ENCODE results near the gene ALDH1B1.

DNA sequence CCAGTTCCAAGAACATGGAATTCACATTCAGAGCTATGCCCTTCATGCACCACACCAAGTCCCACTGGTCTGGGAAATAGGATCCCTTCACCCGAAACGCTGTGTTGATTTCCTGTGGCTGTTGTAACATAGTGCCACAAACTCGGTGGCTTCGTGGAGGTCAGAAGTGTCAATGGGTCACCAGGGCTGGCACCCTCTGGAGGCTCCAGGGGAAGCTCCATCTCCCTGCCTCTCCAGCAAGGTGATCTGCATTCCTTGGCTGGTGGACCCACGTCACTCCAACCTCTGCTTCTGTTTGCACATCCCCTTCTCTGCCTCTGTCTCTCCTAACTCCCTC is 28.9 kb upstream of the ALDH1B1 start:
- TF ChIP-seq, protein P1, sequence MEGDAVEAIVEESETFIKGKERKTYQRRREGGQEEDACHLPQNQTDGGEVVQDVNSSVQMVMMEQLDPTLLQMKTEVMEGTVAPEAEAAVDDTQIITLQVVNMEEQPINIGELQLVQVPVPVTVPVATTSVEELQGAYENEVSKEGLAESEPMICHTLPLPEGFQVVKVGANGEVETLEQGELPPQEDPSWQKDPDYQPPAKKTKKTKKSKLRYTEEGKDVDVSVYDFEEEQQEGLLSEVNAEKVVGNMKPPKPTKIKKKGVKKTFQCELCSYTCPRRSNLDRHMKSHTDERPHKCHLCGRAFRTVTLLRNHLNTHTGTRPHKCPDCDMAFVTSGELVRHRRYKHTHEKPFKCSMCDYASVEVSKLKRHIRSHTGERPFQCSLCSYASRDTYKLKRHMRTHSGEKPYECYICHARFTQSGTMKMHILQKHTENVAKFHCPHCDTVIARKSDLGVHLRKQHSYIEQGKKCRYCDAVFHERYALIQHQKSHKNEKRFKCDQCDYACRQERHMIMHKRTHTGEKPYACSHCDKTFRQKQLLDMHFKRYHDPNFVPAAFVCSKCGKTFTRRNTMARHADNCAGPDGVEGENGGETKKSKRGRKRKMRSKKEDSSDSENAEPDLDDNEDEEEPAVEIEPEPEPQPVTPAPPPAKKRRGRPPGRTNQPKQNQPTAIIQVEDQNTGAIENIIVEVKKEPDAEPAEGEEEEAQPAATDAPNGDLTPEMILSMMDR (IDR thresholded peaks at IDR 0.05): no peak
- TF ChIP-seq POLR2A (IDR thresholded peaks at IDR 0.05): no peak

All from sigmoid colon (tissue), 3 donors.